ENCODE results near the gene TUBGCP6.

DNA sequence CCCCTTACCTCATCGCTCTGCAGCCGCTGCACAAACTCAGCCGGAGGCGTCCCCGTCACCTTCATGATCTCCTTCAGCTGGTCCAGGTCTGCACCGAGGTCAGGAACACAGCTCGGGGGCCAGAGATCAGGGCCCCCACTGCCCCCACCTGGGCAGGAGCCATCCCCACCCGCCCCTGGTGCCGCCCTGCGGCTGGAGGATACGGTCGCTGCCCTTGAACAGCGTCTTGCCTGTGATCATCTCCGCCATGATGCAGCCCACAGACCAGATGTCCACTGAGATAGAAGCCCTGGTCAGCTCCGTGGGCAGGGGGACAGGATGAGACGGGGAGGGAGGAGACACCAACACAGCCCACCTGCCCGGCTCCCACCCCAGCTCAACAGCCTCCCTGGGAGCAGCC is 10.8 kb upstream of the TUBGCP6 start:
- TF ChIP-seq, protein P1, sequence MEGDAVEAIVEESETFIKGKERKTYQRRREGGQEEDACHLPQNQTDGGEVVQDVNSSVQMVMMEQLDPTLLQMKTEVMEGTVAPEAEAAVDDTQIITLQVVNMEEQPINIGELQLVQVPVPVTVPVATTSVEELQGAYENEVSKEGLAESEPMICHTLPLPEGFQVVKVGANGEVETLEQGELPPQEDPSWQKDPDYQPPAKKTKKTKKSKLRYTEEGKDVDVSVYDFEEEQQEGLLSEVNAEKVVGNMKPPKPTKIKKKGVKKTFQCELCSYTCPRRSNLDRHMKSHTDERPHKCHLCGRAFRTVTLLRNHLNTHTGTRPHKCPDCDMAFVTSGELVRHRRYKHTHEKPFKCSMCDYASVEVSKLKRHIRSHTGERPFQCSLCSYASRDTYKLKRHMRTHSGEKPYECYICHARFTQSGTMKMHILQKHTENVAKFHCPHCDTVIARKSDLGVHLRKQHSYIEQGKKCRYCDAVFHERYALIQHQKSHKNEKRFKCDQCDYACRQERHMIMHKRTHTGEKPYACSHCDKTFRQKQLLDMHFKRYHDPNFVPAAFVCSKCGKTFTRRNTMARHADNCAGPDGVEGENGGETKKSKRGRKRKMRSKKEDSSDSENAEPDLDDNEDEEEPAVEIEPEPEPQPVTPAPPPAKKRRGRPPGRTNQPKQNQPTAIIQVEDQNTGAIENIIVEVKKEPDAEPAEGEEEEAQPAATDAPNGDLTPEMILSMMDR (IDR thresholded peaks at IDR 0.05) = no peak
- TF ChIP-seq ZFX (IDR thresholded peaks at IDR 0.05; ENCODE audit: borderline replicate concordance) = no peak
